HFFc6 (cell line): Measurements from ENCODE around the gene PTPRA. TPM values are rescaled to one million over a fixed set of nuclear protein-coding genes. Genes with fewer than 3 reads are reported as not detected.

Experiments
- DNase-seq: peaks from one replicate; pipeline ENCODE4 v3.0.0-alpha.2; 2018
- H3K27ac Mint-ChIP-seq: 2 replicates; pipeline ENCODE4 v1.8.0; 2020; ENCODE audit warnings: mild to moderate bottlenecking, mixed read lengths
- H3K27me3 Mint-ChIP-seq: 2 replicates; pipeline ENCODE4 v1.8.0; 2021; ENCODE audit warnings: mild to moderate bottlenecking, moderate library complexity, mixed read lengths; ENCODE audit not compliant: insufficient read depth
- H3K36me3 Mint-ChIP-seq: 2 replicates; pipeline ENCODE4 v1.8.0; 2021; ENCODE audit warnings: low read depth, mixed read lengths
- H3K4me1 Mint-ChIP-seq: 2 replicates; pipeline ENCODE4 v1.8.0; 2020; ENCODE audit warnings: low read depth, mixed read lengths
- H3K4me3 Mint-ChIP-seq: 2 replicates; pipeline ENCODE4 v1.8.0; 2020; ENCODE audit warnings: mild to moderate bottlenecking, moderate library complexity, mixed read lengths
- H3K9me3 Mint-ChIP-seq: 2 replicates; pipeline ENCODE4 v1.8.0; 2020; ENCODE audit warnings: mild to moderate bottlenecking, mixed read lengths
- total RNA-seq, 6 experiments: library from RNA; stranded (reverse); fragmentation: NEBNext Ultra II Directional; extraction: Animal tissue kit (Norgen Biotek cat#: 25700); gene quantifications; 2 replicates in 1 of 6; 3 replicates in 5 of 6; pipeline ENCODE4 v1.2.3, GENCODE V29; 2021
- TF ChIP-seq, protein P1 (sequence below): fragments of 200-600 bp; sonication (generic); IDR thresholded peaks from 2 replicates; pipeline ENCODE4 v1.5.0; 2021; ENCODE audit warnings: antibody characterized with exemption, mild to moderate bottlenecking

PTPRA gene
- total RNA-seq, 6 experiments from 2014 or later = 44.3 to 54.4 (median 48.7) TPM

DNA sequence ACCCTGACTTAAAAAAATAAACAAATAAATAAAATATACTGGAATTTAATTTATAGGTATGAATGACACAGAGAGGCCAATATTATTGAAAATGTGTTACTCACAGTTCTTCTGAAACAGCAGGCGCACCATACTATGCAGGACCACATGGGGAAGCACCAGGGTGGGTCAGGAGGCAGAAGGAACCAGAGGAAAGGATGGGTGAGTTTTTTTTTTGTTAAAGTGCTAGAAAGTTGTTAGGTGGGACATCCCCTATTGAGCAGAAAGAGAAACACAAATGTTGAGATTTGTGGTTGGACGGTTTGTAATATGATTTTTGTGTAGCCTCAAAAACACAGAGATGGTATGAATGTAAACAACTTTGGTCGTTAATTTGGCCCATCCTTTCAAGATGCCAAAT is 26.0 kb downstream of the PTPRA start:
- no peak for DNase-seq
- no peak overlapping the region for H3K27ac Mint-ChIP-seq
- H3K36me3 Mint-ChIP-seq = peaks cover 12% of the 10 kb centered on the region; the same call in 1 of the 2 replicates
- TF ChIP-seq, protein P1, sequence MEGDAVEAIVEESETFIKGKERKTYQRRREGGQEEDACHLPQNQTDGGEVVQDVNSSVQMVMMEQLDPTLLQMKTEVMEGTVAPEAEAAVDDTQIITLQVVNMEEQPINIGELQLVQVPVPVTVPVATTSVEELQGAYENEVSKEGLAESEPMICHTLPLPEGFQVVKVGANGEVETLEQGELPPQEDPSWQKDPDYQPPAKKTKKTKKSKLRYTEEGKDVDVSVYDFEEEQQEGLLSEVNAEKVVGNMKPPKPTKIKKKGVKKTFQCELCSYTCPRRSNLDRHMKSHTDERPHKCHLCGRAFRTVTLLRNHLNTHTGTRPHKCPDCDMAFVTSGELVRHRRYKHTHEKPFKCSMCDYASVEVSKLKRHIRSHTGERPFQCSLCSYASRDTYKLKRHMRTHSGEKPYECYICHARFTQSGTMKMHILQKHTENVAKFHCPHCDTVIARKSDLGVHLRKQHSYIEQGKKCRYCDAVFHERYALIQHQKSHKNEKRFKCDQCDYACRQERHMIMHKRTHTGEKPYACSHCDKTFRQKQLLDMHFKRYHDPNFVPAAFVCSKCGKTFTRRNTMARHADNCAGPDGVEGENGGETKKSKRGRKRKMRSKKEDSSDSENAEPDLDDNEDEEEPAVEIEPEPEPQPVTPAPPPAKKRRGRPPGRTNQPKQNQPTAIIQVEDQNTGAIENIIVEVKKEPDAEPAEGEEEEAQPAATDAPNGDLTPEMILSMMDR = no peak
- H3K4me1 Mint-ChIP-seq = no peaks in the 10 kb centered on the region
- no peak overlapping the region for H3K4me3 Mint-ChIP-seq
- no peaks in the 10 kb centered on the region; the same call in 1 of the 2 replicates for H3K27me3 Mint-ChIP-seq
- peaks cover 9% of the 10 kb centered on the region for H3K9me3 Mint-ChIP-seq

DNA sequence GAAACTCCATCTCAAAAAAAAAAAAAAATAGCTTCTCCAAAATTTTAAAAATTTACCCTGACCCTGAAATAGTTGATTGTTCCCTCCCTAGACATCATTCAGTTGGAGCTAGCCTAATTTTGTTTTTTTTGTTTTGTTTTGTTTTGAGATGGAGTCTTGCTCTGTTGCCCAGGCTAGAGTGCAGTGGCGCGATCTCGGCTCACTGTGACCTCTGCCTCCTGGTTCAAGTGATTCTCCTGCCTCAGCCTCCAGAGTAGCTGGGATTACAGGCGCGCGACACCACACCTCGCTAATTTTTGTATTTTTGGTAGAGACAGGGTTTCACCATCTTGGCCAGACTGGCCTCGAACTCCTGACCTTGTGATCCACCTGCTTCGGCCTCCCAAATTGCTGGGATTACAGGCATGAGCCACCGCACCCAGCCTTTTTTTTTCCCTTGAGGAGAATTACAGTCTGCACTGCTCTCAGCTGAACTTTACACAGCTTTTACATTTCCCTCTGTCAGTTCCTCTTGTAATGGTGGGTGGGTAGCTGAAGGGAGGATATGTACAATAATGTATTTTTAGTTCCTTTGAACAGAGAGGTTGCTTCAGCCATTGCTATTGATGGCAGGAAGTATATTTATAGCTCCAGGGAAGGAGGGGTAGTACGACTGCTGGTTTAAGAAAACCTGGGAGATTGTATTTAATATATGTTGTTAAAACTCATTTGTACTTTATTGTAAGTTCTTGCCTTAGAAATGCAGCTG is 27.7 kb downstream of the PTPRA start:
- DNase-seq = no peak
- Mint-ChIP-seq H3K27ac (no peak overlapping the region), H3K9me3 (peaks cover 5% of the 10 kb centered on the region; the same call in 1 of the 2 replicates), H3K4me3 (no peak overlapping the region), H3K4me1 (no peaks in the 10 kb centered on the region), H3K36me3 (peaks cover 4% of the 10 kb centered on the region; the same call in 1 of the 2 replicates), H3K27me3 (no peaks in the 10 kb centered on the region; the same call in 1 of the 2 replicates)
- TF ChIP-seq, protein P1 = no peak

DNA sequence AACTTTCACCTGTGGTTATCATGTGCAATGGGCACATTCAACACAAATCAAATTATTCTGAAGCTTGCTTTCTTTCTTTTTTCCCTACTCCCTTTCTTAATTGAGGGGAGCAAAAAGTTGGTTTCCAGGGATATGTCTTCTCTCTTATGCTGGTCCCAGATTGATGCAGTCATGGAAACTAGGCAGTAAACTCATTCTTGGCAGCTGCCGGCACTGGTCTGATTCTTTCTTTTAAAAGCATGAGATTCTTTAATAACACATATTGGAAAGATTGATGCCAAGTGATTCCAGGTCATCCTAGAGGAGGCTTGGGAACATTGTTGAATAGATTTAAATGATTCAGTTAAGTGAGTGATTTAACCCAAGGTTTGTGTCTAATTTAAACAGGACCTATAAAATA is 29.0 kb downstream of the PTPRA start:
- no peak overlapping the region for H3K4me3 Mint-ChIP-seq
- no peaks in the 10 kb centered on the region for H3K36me3 Mint-ChIP-seq
- H3K9me3 Mint-ChIP-seq = no peaks in the 10 kb centered on the region
- H3K4me1 Mint-ChIP-seq = no peaks in the 10 kb centered on the region
- DNase-seq = no peak
- H3K27me3 Mint-ChIP-seq = no peaks in the 10 kb centered on the region; the same call in 1 of the 2 replicates
- TF ChIP-seq, protein P1 = no peak
- H3K27ac Mint-ChIP-seq = no peak overlapping the region

DNA sequence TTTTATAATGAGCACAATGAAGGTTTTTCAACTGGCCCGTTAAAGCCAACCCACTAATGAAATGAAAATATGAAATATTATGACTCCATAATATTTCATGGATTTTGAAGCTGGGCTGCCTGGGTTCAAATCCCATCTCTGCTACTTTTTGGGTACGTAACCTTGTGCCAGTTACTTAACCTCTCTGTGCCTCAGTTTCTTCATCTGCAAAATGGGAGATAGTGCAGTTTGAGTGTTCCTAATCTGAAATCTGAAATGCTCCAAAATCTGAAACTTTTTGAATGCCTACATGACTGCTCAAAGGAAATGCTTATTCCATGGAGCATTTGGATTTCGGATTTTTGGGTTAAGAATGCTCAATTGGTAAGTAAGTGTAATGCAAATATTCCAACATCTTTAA is 29.5 kb downstream of the PTPRA start:
- DNase-seq = no peak
- Mint-ChIP-seq H3K36me3 (no peaks in the 10 kb centered on the region), H3K4me1 (no peaks in the 10 kb centered on the region)

DNA sequence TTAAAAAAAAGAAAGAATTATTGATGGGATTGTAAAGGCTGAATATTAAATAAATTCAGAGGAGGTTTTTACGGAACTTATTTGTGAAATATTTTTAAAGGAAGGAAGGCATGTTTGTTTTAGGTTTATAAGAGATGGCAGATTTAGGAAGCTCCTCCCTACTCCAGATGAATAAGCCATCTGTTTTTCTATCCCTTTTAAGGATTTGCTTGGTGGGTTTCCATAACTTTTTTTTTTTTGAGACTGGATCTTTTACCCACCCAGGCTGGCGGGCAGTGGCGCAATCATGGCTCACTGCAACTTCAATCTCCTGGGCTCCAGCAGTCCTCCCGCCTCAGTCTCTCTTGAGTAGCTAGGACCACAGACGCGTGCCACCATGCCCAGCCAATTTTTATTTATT is 30.4 kb downstream of the PTPRA start:
- H3K4me3 Mint-ChIP-seq = no peak overlapping the region
- TF ChIP-seq, protein P1 = no peak
- no peaks in the 10 kb centered on the region for H3K4me1 Mint-ChIP-seq
- no peaks in the 10 kb centered on the region for H3K9me3 Mint-ChIP-seq
- no peak overlapping the region for H3K27ac Mint-ChIP-seq
- DNase-seq = no peak
- no peaks in the 10 kb centered on the region for H3K36me3 Mint-ChIP-seq
- H3K27me3 Mint-ChIP-seq = no peaks in the 10 kb centered on the region; the same call in 1 of the 2 replicates

More for the DNA sequence above, 29.5 kb downstream of the PTPRA start:
- Mint-ChIP-seq H3K4me3 (no peak overlapping the region), H3K27me3 (no peaks in the 10 kb centered on the region; the same call in 1 of the 2 replicates), H3K9me3 (no peaks in the 10 kb centered on the region), H3K27ac (no peak overlapping the region)
- TF ChIP-seq, protein P1 = no peak
